Iris pigment epithelial cell (primary cell): ENCODE data around the gene GPR107.

Source experiments
- DNase-seq: peaks from one replicate; pipeline ENCODE4 v3.0.0-alpha.2; 2011; ENCODE audit warnings: low read depth

GPR107 gene

DNA sequence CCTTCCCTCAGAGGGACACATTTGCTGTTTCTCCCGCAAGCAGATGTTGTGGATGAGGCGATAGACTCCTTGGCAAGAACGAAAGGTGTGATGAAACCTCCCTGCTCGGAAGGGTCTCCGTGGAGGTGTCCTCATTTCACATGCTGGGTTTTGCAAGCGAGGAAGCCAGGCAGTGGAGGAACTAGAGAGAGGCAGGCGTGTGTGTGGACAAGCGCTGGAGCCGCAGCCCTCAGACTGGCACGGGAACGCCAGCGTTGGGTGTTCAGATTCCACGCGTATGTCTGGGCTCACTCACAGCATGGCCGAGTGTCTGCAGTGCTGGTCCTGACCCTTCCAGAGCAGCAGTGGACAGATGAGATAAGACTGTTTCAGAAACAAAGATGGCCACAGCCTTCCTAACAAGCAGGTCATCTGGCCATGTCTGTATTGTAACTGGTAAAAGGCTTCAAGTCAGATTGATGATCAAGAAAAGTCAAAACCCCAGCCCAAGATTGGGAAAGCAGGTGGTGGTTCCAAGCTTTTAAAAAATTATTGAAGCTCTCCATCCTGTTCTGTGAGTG, 83.5 kb downstream of the GPR107 start:
- no peak for DNase-seq

DNA sequence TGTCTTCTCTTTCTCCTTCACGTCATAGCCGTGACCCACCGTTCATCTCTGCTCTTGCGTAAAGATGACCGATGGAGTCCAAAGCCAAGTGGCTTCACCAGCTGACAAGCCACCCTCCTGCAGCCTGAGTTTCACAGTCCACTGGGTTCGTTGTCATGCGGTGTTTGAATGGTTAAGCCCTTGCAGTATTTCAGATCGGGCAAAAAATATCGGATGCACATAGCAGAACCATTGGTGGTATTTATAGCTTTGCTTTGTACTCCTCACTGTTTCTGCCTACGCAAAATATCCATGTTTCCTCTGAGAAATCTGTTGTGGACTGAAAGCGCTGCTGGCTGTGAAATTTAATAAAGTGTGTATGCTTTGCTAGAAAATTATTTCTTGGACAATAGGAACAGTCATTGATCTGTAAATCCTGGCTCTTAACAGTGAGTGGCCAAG, 84.0 kb downstream of the GPR107 start:
- no peak for DNase-seq

DNA sequence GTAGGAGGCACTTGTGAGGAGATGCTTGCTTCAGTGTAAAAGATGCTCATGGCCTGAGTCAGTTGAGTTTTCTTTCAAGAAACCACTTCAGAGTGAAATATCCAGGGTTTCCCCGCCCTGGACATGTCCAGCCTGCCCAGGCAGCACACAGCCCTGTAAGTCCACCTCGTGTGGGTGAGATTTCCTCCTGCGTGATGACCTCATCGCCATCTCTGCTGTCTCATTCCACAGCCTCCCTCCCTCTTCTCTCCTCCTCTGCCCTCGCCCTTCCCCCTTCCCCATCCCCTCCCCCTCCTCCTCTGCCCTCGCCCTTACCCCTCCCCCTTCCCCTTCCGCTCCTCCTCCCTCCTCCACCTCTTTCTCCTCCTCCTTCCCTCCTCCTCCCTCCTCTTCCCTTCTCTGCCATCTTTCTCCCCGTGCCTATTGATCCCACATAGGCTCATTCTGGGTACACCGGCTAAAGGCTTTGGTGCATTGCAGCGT, 84.5 kb downstream of the GPR107 start:
- DNase-seq = peak; percentile 98

DNA sequence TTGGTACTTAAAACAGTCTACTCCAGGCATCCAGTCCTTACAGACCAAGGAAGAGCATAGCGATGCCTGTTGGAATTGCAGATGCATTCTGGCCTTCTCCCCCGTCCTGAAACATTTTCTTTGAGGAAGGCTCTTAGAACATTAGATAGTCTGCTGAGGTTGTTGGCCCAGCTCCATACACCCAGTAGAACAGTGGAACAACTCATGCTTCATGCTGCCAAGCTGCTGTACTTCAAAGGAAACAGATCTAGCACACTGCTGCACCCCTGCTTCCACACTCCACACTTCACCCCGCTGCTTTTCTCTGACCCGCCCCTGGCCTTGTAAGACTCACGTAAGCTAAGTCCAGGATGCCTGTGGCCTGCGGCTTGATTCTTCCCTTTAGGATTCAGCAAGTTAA, 85.1 kb downstream of the GPR107 start:
- peak; percentile 99 for DNase-seq

DNA sequence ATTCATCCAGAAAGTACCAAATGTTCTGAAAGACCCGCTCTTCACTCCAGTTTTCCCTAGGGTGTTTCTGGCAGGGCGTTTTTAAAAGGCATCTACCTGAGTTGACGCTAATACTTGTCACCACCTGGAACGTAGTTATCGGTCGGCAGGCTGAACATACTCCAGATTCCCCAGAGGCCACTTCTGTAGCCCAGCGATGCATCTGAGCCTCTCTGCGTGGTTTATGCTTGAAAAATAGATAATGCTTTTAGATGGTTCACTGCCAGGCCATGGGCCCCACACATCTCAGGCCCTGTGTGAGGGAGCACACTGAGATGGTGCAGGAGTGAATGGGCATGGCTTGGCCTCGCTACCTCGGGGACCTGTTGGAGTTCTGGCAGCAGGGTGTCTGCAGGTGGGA, 85.5 kb downstream of the GPR107 start:
- no peak for DNase-seq

DNA sequence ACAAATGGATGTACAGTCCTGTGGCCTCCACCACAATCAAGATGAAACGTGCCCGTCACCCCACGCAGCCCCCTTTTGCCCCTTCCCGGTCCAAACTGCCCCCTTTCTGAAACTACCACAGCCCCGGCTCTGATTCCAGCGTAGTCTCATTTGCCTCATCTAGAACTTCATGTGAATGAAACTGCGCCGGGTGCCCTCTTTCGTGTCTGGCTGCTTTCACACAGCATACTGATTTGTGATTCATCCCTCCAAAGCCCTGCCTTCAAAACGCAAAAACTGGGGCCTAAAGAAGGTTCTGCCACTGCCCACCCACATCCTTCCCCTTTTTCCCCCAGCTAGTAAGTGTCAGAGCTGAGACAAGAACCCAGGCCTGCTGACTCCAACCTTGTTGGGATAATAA, 87.0 kb downstream of the GPR107 start:
- DNase-seq = no peak

DNA sequence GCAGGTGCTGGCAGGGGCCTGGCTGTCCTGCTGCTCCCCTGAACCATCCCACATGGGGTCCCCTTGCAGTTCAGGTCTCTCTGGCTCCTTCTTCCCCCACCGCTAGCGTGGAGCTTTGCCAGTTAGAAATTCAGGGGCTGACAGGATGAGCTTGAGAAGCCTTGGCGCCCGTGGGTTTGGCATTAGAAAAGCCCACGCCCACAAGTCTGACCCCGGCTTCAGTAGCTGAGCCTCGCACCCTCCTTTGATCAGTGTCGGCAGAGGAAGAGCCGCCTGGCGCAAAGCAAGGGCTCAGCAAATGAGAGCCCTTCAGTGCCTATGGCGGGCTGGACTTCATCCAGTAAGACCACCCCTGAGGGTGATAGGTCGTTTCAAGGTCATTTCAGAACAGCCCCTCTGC, 88.3 kb downstream of the GPR107 start:
- no peak for DNase-seq

DNA sequence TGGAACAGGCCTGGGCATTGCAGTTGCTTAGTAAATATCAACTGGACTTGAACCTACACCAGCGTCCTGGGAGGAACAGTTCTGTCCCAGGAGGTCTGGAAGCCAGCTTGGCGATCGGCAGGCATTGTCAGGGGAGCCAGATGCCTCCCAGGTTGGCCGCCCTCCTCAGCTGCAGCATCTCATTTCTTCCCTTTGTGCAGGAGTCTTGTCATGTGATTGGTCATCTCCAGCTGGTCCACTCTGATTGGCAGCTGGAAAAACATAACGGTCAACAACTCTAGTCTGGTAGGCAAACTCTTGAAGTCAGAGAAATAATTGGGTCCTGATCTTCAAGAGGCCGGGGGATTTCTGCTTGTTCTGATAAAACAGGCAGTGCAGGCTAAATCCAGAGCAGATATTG, 88.9 kb downstream of the GPR107 start:
- DNase-seq = no peak

DNA sequence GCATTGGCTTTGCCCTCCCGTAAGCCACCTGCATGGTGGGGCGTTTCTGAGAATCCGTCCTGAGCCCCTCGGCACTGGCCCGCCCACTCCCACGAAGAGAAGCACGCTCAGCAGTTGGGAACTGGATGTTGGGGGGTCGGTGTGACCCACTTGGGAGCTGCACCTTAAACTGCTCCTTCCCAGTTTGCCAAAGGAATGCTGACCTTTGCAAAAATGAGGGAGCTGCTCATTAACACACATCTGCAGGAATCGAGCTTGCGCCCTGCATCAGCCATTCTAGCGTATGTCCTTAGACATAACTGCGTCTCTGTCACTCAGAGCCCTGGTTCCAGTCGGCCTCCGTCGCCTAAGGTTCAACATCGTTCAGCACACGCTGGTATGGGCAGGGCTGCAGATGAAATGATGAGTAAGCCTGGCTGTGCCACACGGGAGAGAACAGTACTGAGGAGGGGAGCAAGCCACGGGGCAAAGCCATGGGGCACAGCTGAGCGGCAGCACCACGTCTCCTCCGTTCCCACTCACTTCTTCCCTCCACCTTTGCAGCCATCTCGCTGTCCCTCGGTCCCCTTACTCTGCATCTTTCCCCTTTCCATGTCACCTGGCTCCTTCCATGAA, 89.7 kb downstream of the GPR107 start:
- DNase-seq = no peak

DNA sequence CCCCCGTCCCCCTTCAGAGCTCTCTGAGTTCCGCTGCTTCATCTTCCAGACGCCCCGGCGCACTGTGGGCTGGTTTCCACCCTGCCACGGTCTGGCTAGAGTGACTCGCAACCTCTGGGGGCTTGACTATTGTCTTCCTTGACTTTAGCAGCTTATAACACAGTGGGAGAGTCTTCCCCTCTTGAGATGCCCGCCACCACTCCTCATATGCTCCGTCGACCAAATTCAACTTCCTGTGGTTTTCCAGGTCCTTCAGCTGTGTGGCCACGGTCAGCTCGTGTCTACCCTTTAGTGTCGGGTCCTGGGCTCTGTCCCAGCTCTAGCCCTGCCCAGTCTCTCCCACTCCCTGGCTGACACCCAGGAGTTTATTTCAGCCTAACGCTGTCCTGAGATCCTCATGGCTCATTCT, 90.3 kb downstream of the GPR107 start:
- DNase-seq = no peak

DNA sequence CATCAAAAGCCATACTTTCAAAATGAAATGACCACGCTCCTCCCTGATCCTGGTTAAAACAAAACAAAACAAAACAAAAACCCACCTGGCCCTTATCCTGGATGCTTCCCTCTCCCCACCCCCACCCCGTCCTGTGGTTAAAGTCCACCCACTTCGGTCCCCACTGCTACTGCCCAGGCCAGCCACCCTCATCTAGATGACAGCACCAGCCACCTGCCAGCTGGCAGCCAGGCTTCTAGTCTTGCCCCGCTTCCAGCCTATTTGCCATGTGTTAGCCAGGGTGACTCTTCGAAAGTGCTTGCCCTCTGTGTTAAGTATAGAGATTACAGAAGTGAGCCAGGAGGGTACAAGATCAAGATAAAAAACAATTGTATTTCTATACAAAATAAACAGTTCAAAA, 91.0 kb downstream of the GPR107 start:
- DNase-seq = no peak

DNA sequence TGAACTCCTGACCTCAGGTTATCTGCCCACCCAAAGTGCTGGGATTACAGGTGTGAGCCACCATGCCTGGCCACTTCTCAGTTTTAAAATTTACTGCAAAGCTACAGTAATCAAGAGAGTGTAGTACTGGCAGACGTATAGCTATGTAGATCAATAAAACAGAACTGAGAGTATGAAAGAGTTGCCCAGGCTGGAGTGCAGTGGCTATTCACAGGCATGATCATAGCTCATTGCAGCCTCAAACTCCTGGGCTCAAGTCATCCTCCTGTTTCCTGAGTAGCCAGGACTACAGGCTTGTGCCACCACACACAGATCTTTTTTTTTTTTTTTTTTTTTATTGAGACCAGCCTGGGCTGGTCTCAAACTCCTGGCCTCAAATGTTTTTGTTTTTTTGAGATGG, 92.0 kb downstream of the GPR107 start:
- no peak for DNase-seq

DNA sequence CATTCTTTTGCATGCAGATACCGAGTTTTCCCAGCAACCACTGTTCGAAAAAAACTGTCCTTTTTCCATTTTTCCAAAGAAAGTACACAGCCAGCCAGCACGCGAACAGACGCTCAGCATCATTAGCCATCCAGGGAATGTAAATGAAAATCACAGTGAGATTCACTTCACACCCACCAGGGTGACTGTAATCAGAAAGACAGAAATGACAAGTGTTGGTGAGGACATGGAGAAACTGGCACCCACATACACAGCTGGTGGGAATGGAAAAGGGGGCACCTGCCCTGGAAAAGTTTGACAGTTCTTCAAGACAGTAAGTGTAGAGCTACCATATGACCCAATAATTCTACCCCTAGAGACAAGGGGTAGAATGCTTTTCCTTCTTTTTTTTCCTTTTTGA, 93.5 kb downstream of the GPR107 start:
- DNase-seq = no peak

DNA sequence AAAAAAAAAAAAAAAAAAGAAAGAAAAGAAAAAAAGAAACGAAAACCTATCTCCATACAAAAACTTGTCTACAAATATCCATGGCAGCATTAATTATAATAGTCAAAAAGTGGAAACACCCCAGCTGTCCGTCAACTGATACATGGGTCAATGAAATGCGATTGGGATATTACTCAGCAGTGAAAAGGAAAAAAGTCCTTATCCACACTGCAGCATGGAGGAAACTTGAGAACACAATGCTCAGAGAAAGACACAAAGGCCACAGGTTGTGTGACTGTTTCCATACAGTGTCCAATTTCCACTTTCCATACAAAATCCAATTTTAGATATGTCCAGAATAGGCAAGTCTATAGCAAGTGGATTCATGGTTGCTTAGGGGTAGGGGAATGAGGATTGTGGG, 94.2 kb downstream of the GPR107 start:
- DNase-seq = no peak

DNA sequence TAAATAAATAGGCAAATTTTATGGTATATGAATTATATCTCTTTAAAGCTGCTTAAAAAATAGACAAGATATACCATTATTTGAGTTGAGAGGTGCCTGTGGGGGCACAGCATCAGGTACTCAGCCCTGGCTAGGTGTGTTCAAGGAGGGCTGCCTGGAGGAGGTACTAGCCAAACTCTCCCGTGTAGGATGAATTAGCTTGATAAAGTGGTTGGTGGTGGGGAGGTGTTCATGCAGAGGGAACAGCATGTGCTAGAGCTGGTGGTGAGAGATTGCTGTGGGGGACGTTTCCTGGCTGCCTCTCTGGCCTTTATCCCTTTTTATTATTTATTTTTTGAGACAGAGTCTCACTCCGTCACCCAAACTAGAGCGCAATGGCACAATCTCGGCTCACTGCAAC, 95.3 kb downstream of the GPR107 start:
- no peak for DNase-seq

DNA sequence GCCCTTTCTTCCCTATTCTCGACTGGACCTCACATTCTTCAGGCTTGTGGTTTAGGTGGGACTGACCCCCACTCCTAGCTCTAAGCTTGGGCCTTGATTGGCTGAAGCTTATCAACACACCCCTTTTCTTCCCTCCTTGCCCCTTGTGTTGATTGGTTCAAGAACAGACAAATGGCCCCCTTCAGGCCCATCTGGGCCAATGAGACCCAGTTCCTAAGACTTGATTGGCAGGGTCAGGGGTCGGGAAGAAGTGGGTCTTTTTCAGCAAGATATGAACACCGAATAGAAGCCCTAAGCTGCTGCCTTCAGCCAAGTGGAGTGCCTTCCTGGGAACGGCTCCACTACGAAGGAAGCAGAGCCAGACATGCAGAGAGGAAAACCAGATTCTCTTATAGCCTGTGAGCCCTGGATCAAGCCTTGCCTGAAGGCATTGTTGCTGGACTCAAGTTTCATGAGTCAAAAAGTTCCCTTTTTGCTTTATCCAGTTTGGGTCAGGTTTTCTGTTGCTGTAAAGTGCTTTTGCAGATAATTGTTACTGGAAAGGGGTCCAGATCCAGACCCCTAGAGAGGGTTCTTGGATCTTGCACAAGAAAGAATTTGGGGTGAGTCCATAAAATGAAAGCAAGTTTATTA, 96.1 kb downstream of the GPR107 start:
- no peak for DNase-seq

DNA sequence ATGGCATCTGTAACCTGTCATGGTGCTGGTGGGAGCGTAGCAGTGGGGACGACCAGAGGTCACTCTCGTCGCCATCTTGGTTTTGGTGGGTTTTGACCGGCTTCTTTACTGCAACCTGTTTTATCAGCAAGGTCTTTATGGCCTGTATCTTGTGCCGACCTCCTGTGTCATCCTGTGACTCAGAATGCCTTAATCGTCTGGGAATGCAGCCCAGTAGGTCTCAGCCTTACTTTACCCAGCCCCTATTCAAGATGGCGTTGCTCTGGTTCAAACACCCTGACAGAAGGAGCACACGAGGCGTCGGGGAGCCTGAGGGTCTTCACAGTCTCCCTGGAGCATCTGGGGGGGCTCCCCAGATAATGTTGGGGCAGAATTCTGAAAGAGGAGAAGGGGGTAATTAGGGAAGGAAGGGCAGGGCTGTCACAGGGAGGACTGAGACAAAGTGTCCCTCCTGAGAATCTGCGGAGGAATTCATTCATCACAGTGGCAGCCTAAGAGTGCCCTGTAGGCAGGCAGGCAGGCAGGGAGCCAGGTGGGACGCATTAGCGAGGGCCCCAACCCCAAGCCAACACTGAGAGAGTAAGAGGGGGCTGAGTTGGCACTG, 97.2 kb downstream of the GPR107 start:
- peak; percentile 75 for DNase-seq

DNA sequence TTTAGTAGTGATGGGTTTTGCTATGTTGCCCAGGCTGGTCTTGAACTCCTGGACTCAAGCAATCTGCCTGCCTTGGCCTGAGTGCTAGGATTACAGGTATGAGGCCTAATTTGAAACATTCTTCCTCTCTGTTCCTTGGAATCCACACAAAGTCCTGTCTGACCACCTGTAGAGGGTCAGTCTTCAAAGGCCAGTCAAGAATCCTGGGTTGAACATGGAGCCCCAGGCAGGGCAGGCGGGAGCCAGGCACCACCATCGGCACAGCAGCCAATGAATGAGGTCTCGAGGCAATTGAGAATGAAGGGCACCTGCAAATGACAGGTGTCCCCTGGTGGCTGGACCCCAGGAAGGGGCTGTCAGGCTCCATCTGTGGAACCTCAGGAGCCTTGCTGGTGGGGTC, 101.1 kb downstream of the GPR107 start:
- no peak for DNase-seq

DNA sequence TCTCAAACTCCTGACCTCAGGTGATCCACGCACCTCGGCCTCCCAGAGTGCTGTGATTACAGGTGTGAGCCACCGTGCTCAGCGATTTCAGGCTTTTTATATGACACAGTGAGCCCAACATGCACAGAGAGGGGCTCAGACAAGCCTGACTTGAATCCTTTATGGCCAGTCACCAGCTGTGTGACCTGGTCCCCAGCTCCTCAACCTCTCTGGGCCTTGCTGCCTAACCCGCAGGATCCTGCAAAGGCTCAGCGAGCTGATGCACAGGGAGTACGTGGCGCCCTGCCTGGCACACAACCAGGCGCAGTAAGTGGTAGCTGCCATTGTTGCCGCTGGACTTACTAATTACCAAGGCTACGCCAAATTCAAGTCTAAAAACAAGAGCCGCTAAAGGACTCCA, 101.9 kb downstream of the GPR107 start:
- no peak for DNase-seq

DNA sequence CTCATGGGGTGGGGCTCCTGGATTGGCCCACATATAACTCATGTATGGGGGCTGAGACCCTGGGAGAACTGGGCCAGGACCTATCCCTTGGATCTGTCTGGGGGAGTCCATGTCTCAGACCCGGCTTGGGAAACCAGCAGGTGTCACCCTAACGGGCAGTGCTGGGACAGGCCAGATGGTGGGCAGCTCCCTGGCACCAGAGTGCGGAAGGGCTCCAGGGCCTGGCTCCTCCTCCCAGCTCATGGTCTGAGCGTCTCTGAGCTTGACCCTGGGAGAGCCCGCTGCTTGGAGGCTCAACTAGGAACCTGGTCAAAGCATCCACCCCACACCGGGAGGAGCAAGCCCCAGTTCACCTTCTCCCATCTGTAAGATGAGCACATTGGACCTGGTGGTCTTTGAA, 103.0 kb downstream of the GPR107 start:
- DNase-seq = no peak

DNA sequence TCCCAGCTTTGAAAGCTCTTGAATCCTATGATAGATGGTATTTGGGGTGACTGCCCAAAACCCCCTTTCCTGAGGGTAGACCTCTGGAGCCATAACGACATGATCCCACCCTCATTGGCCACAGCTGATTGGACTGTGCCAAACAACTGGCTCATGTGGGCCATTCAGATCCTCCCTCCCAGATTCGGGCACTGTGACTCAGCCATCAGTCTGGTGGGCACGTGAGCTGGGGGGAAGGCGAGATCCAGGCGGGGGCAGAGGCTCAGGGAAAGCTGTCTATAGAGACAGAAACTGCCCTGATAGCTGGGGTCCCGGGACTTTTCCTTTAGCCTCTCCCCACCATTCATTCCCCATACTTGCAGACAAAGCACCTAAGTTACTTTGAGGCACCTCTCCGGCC, 103.4 kb downstream of the GPR107 start:
- no peak for DNase-seq

DNA sequence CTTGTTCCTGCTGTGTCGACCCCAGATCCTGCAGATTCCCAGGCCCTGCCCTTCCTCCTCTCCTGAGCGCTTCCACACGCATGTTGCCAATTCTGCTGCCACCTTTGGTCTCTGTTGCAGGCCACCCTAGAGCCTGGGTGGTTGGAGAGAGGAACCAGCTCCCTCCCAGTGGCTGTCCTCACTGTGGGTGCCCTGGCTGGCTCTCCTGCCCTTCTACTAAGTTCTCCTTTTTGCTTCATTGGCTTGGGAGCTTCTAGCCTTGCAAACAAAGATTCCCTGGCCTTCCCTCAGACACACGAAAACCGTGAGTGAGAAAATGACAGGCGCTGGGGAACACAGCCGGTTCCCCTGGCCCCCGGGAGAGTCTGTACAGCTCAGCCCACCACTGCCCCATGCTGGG, 104.3 kb downstream of the GPR107 start:
- no peak for DNase-seq

DNA sequence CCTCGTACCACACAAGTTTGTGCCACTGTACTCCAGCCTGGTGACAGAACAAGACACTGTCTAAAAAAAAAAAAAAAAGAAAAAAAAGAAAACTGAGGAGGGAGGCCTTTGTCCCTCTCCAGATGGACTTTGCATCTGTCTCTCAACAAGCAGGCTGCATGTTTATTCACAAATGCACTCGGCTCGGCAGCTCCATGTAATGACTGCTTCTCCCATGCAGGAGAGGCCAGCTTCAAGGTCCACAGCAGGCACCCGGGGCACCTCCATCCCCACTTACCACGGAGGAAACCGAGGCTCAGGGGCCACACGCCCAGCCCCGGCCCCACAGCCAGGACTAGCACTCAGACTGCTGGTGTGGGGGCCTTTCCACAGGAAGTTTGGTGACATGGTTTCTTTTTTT, 105.4 kb downstream of the GPR107 start:
- DNase-seq = no peak
